Upper lobe of left lung (tissue), 4 donors: ENCODE data around the gene DOCK4.

Source experiments
- CTCF ChIP-seq, 6 experiments: fragments of 450-650 bp in 4 of 6; fragments of 200-600 bp in 2 of 6; sonication (generic) in 2 of 6; IDR thresholded peaks; one replicate each; pipeline ENCODE4 v1.5.1; 2016 to 2019; ENCODE audit warnings: antibody characterized with exemption in 6 of 6
- EP300 ChIP-seq, 4 donors: sonication (generic); formaldehyde crosslinking; IDR thresholded peaks; one replicate each; pipeline ENCODE4 v1.5.1; 2017; ENCODE audit warnings: antibody characterized with exemption in 4 of 4, control low read depth in 2 of 4
- POLR2A ChIP-seq, 4 donors: fragments of 450-650 bp; IDR thresholded peaks; one replicate each; pipeline ENCODE4 v1.5.1; 2016 to 2017; ENCODE audit warnings: antibody characterized with exemption in 4 of 4, mild to moderate bottlenecking in 2 of 4
- POLR2AphosphoS5 ChIP-seq, 2 donors: sonication (generic); formaldehyde crosslinking; IDR thresholded peaks; one replicate each; pipeline ENCODE4 v1.5.1; 2017; ENCODE audit warnings: antibody characterized with exemption in 2 of 2

GRCh38 chr7:112137141-112138101 lies 68.8 kb downstream of the DOCK4 start:
- TF ChIP-seq CTCF (IDR thresholded peaks at IDR 0.05) (no peak), EP300 (IDR thresholded peaks at IDR 0.05) (no peak), POLR2AphosphoS5 (IDR thresholded peaks at IDR 0.05) (no peak), POLR2A (IDR thresholded peaks at IDR 0.05) (no peak)
